Endothelial cell of umbilical vein (primary cell): Measurements from ENCODE around the gene STK39. TPM values are rescaled to one million over a fixed set of nuclear protein-coding genes. Genes with fewer than 3 reads are reported as not detected.

ENCODE experiments used
- BruUV-seq: library from RNA; stranded (reverse); fragments of 400-500 nt; replicated peaks from 2 replicates; lab custom pipeline; 2021; lab: Mats Ljungman, UMichigan
- CTCF ChIA-PET: fragments of 300-600, 350-600 bp; sonication (Branson Sonifier 250); formaldehyde crosslinking; loops from one replicate; lab custom pipeline; 2021; ENCODE audit warnings: antibody characterized with exemption, inconsistent platforms; lab: Charles Lee
- POLR2A ChIA-PET: fragments of 300-600, 350-600 bp; sonication (Branson Sonifier 250); formaldehyde crosslinking; loops from one replicate; lab custom pipeline; 2021; ENCODE audit warnings: antibody characterized with exemption, inconsistent platforms; lab: Charles Lee
- DNase-seq: peaks from one replicate; pipeline ENCODE4 v3.0.0-alpha.2; 2011; ENCODE audit warnings: low read depth, low spot score
- FAIRE-seq: peaks from 2 replicates; lab custom pipeline; 2011; peaks lifted over from hg19 to GRCh38; lab: Jason Lieb, UNC
- H2AFZ ChIP-seq: 2 replicates; pipeline ENCODE4 v1.6.0; 2012; ENCODE audit warnings: low read depth, low read length, control low read depth, inconsistent platforms
- H3K27ac ChIP-seq: 2 replicates; pipeline ENCODE4 v1.5.1; 2011; ENCODE audit warnings: low read depth, mild to moderate bottlenecking, control low read depth, low read length, moderate library complexity; ENCODE audit not compliant: insufficient read depth
- H3K27me3 ChIP-seq, 2 experiments: 2 replicates each; pipeline versions ENCODE4 v1.6.0 to v1.6.1; 2011; ENCODE audit warnings: low read length in 2 of 2, mixed read lengths in 1 of 2; ENCODE audit not compliant: control insufficient read depth in 2 of 2, insufficient read depth in 2 of 2
- H3K36me3 ChIP-seq, 2 experiments: 2 replicates in 1 of 2; 3 replicates in 1 of 2; pipeline ENCODE4 v1.5.1; 2011; ENCODE audit warnings: low read length in 2 of 2, mild to moderate bottlenecking in 1 of 2, moderate library complexity in 1 of 2; ENCODE audit not compliant: control insufficient read depth in 2 of 2, insufficient read depth in 2 of 2; ENCODE audit errors: extremely low read depth in 1 of 2
- H3K4me1 ChIP-seq: 3 replicates; pipeline ENCODE4 v1.5.1; 2011; ENCODE audit warnings: mild to moderate bottlenecking, low read length; ENCODE audit not compliant: control insufficient read depth, insufficient read depth; ENCODE audit errors: extremely low read depth
- H3K4me2 ChIP-seq: 2 replicates; pipeline ENCODE4 v1.6.1; 2011; ENCODE audit warnings: low read length, control low read depth, mixed read lengths; ENCODE audit not compliant: insufficient read depth
- H3K4me3 ChIP-seq, 3 experiments: fragments of 200-600 bp in 1 of 3; sonication (generic), shearing (Covaris generic) in 1 of 3; replicated peaks in 1 of 3; 2 replicates each; pipeline ENCODE4 v1.5.1; 2011 to 2016; ENCODE audit warnings: control low read depth in 3 of 3, low read length in 3 of 3, mild to moderate bottlenecking in 2 of 3, inconsistent platforms in 1 of 3, low read depth in 1 of 3, moderate library complexity in 1 of 3; ENCODE audit not compliant: insufficient read depth in 1 of 3
- H3K79me2 ChIP-seq: 2 replicates; pipeline ENCODE4 v1.6.0; 2012; ENCODE audit warnings: low read length, inconsistent platforms; ENCODE audit not compliant: control insufficient read depth, insufficient read depth
- H3K9ac ChIP-seq: replicated peaks from 2 replicates; pipeline ENCODE3; 2011; ENCODE audit warnings: low read length, control low read depth; ENCODE audit not compliant: insufficient read depth; ENCODE audit errors: extremely low read depth
- H3K9me1 ChIP-seq: replicated peaks from 3 replicates; pipeline ENCODE4 v1.6.0; 2011; ENCODE audit warnings: mild to moderate bottlenecking, low read length; ENCODE audit not compliant: control insufficient read depth, insufficient read depth; ENCODE audit errors: extremely low read depth
- H3K9me3 ChIP-seq: replicated peaks from 2 replicates; pipeline ENCODE4 v1.5.1; 2012; ENCODE audit warnings: low read length, inconsistent platforms; ENCODE audit not compliant: control insufficient read depth, insufficient read depth
- H4K20me1 ChIP-seq: replicated peaks from 2 replicates; pipeline ENCODE3; 2011; ENCODE audit warnings: mild to moderate bottlenecking, low read length; ENCODE audit not compliant: control insufficient read depth, insufficient read depth; ENCODE audit errors: extremely low read depth
- EZH2 ChIP-seq: IDR thresholded peaks from 2 replicates; pipeline ENCODE4 v1.6.1; 2012; ENCODE audit warnings: borderline replicate concordance, low read depth, mild to moderate bottlenecking, moderate library complexity, low read length, inconsistent platforms; ENCODE audit not compliant: severe bottlenecking
- FOS ChIP-seq: IDR thresholded peaks from 2 replicates; pipeline ENCODE4 v1.6.1; 2011; ENCODE audit warnings: mild to moderate bottlenecking, low read length, moderate library complexity, borderline replicate concordance; ENCODE audit not compliant: insufficient read depth
- GATA2 ChIP-seq: IDR thresholded peaks from 2 replicates; pipeline ENCODE4 v1.7.0; 2011; ENCODE audit warnings: low read depth, mild to moderate bottlenecking, moderate library complexity, mixed read lengths, low read length; ENCODE audit not compliant: insufficient read length, insufficient read depth
- JUN ChIP-seq: IDR thresholded peaks from 2 replicates; pipeline ENCODE4 v1.6.1; 2011; ENCODE audit warnings: borderline replicate concordance, low read depth; ENCODE audit not compliant: insufficient read length, insufficient read depth
- MYC ChIP-seq: IDR thresholded peaks from one replicate; pipeline ENCODE4 v1.6.1; 2011; ENCODE audit warnings: mild to moderate bottlenecking, low read depth, low read length
- POLR2A ChIP-seq: IDR thresholded peaks from 2 replicates; pipeline ENCODE4 v1.6.1; 2012; ENCODE audit warnings: low read depth, mild to moderate bottlenecking, control low read depth, low read length
- POLR2AphosphoS5 ChIP-seq: IDR thresholded peaks from 2 replicates; pipeline ENCODE4 v1.6.1; 2012; ENCODE audit warnings: low read depth, mild to moderate bottlenecking, control low read depth, low read length, moderate library complexity; ENCODE audit not compliant: insufficient read depth
- dilution Hi-C: fragments of 300-500 bp; cut with MboI; formaldehyde crosslinking; loops from one replicate; pipeline ENCODE4 v1.15.0; 2019; ENCODE audit warnings: low sequenced_read_pairs; ENCODE audit not compliant: extremely low pct_ligation_motif_present
- intact Hi-C: fragments of 100-400 bp; cut with micrococcal nuclease; formaldehyde crosslinking; loops from one replicate; pipeline ENCODE4 v1.10.0; 2022
- polyA plus RNA-seq, 4 experiments: library from polyadenylated mRNA; depleted of rRNA in 3 of 4; stranded (reverse) in 3 of 4; unstranded in 1 of 4; fragments of >200 nt; gene quantifications; 2 replicates each; pipeline versions ENCODE4 v1.2.1 to v1.2.3, GENCODE V29; 2011 to 2012; ENCODE audit warnings: missing spikeins in 1 of 4
- total RNA-seq: library from RNA; stranded (reverse); gene quantifications from 2 replicates; pipeline ENCODE4 v1.2.3, GENCODE V29; 2021
- TF ChIP-seq, protein P1 (sequence below): IDR thresholded peaks from 2 replicates; pipeline ENCODE4 v1.6.1; 2011; ENCODE audit not compliant: insufficient read depth, insufficient read length
- TF ChIP-seq, protein P2 (sequence below), 2 donors: IDR thresholded peaks; 1 replicate in 1 of 2; 2 replicates in 1 of 2; pipeline ENCODE4 v1.5.1; 2011; ENCODE audit warnings: low read length in 2 of 2, mild to moderate bottlenecking in 2 of 2, moderate library complexity in 2 of 2, control low read depth in 1 of 2, inconsistent platforms in 1 of 2, low read depth in 1 of 2; ENCODE audit not compliant: insufficient read depth in 1 of 2; ENCODE audit errors: extremely low read depth in 1 of 2

Gene STK39
- total and polyA plus RNA-seq, 2 donors (not counting 3 experiments of a cell fraction or from before 2014, with no cell fraction given), result 4.6 to 13.1 TPM

DNA sequence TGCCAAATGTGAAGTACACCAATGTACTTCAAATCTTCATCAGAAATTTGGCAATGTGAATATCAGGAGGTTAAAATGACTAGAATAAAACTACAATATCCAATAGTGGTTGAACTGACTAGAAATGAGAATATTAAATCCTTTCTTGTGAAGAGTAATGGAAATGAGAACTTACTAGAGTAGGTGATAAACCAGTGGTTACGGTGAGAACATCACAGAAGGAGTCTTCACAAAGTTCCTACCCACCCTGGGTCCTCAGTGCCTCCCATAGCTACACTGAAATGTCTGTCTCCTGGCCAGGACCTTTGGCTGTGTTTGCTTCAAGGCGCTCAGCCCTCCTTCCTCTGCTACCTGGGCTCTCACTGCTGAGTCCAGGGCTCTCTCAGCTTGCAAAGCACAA lies 289.7 kb downstream of the STK39 start:
- intact Hi-C loops (no loop called here), dilution Hi-C loops (no loop called here)
- H3K27ac ChIP-seq, result no peak overlapping the region
- H3K79me2 ChIP-seq, result no peaks in the 10 kb centered on the region
- no peak overlapping the region for H3K9ac ChIP-seq
- no peak overlapping the region for H3K4me2 ChIP-seq
- no peaks in the 10 kb centered on the region for H3K9me3 ChIP-seq
- H3K4me3 ChIP-seq, result no peak overlapping the region
- BruUV-seq, result no TSS peak
- no peaks in the 10 kb centered on the region for H3K36me3 ChIP-seq
- ChIA-PET CTCF (interaction anchor here (1.4 kb wide), 1 partner anchor 161 kb away, joined by 4 read pairs; no protein-coding TSS in a partner anchor), POLR2A (no interaction called here)
- TF ChIP-seq GATA2 (no peak), POLR2A (no peak), EZH2 (no peak), POLR2AphosphoS5 (no peak), FOS (no peak), JUN (no peak), MYC (no peak)
- TF ChIP-seq, protein P1, sequence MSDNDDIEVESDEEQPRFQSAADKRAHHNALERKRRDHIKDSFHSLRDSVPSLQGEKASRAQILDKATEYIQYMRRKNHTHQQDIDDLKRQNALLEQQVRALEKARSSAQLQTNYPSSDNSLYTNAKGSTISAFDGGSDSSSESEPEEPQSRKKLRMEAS, result no peak
- TF ChIP-seq, protein P2, sequence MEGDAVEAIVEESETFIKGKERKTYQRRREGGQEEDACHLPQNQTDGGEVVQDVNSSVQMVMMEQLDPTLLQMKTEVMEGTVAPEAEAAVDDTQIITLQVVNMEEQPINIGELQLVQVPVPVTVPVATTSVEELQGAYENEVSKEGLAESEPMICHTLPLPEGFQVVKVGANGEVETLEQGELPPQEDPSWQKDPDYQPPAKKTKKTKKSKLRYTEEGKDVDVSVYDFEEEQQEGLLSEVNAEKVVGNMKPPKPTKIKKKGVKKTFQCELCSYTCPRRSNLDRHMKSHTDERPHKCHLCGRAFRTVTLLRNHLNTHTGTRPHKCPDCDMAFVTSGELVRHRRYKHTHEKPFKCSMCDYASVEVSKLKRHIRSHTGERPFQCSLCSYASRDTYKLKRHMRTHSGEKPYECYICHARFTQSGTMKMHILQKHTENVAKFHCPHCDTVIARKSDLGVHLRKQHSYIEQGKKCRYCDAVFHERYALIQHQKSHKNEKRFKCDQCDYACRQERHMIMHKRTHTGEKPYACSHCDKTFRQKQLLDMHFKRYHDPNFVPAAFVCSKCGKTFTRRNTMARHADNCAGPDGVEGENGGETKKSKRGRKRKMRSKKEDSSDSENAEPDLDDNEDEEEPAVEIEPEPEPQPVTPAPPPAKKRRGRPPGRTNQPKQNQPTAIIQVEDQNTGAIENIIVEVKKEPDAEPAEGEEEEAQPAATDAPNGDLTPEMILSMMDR (IDR thresholded peaks at IDR 0.05; ENCODE audit: extremely low read depth in 1 of 2, insufficient read depth in 1 of 2, low read depth in 1 of 2, low read length in 2 of 2), result no peak
- H3K9me1 ChIP-seq, result no peaks in the 10 kb centered on the region
- H2AFZ ChIP-seq, result no peak overlapping the region
- H3K27me3 ChIP-seq, result no peaks in the 10 kb centered on the region
- no peak for DNase-seq
- no peak for FAIRE-seq
- H4K20me1 ChIP-seq, result no peaks in the 10 kb centered on the region
- no peaks in the 10 kb centered on the region for H3K4me1 ChIP-seq
